GM19324 (cell line): ENCODE measurements around the gene TLR1.
"Not testable (repeated sequence)": the region's sequence is repeated elsewhere in the genome, so short reads cannot be mapped to it uniquely, and the experiment has no call there.

ENCODE experiments used
- ATAC-seq: cut with Tn5 transposase; IDR thresholded peaks from one replicate; pipeline ENCODE4 v1.9.1; 2021; ENCODE audit warnings: mild to moderate bottlenecking, moderate library complexity; ENCODE audit not compliant: unreplicated experiment, low FRiP score

The TLR1 gene

DNA sequence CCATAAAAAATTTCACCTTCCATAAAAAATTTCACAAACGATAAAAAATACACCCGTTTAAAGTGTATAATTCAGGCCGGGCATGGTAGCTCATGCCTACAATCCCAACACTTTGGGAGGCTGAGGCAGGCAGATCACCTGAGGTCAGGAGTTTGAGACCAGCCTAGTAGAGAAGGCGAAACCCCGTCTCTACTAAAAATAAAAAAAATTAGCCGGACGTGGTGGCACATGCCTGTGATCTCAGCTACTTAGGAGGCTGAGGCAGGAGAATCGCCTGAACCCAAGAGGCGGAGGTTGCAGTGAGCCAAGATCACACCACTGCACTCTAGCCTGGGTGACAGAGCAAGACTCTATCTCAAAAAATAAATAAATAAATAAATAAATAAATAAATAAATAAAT lies 1.7 kb upstream of the TLR1 start:
- ATAC-seq = not testable (repeated sequence)

DNA sequence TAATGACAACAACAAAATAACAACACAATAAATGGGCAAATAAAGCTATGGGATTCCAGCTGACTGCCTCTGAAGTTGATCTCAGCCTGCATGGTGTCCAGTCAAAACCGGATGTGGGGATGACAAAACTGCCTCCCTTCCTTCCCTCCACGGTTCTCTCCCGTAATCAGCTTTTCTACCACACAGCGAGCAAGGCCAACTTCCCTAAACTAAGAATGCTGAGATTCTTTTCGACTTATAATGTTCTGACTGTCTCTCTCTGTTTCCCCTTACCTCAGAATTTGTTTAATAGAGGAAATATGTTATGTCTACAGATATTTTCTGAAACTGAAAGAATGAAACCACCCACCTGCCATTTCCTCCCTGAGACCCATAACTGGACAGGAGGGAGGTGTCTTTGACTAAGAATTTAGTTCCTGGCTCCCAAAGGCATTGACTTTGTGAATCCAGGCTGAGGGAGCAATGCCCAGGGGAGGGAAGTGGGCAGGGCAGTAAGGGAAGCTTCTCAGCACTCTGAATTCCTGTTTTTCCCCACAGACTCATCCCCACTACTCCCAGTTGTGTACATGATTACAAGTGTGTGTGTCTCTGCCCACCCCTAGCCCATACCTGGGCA lies 1.0 kb upstream of the TLR1 start:
- peak; percentile 88 for ATAC-seq

- peak; percentile 47 for ATAC-seq
These were observed 548 bp downstream of the TLR1 start for GRCh38 chr4:38803833-38804653.

DNA sequence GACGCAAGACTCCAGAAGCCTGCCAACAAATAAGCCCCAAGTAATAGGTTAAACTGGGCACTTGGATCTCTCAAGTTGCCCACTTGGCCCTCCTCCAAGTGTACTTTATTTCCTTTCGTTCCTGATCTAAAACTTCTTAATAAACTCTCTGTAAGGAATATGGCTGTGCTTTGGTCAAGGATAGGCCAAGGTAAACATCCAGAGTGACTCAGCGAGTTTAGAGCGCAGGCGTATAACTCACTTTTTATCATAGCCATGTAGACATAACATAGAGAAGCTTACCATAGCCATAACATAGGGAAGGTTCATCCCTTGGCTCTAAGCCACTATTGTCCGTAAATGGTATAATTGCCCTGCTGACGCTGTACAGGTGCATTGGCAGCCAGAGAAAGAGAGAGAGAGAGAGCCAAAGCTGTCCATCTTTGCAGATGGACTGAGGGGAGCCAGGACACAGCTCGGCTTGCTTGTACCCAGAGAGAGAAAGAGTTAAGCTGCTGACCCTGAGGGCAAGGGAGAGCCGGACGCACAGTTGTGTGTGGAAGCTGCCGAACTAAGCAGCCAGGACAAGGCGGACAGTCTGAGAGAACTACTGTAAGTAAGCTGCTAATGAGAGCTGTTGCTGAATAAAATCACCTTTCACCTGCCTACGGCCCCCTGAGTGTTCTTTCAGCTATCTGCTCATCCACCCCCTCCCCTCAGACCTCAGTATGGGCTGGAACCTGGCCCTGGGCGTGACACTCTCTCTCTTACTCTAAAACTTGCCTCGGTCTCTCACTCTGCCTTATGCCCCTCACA lies 1.8 kb downstream of the TLR1 start:
- no peak for ATAC-seq

DNA sequence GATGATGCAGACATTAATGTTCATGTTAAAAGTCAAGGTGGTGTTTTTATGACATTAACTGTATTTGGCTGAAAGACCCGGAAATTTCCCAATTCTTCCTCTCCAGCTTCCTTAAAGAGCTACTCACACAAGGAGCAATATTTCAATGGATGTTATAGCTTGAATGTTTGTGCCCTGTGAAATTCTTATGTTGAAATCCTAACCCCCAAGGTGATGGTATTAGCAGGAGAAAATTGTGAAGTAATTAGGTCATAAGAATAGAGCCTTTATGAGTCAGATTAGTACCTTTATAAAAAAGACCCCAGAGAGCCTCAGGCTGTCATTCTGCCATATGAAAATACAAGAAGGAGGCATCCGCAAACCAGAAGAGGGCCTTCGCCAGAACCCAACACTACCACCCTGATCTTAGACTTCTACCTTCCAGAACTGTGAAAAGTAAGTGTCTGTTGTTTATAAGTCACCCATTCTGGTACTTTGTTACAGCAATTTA lies 3.6 kb downstream of the TLR1 start:
- no peak for ATAC-seq

DNA sequence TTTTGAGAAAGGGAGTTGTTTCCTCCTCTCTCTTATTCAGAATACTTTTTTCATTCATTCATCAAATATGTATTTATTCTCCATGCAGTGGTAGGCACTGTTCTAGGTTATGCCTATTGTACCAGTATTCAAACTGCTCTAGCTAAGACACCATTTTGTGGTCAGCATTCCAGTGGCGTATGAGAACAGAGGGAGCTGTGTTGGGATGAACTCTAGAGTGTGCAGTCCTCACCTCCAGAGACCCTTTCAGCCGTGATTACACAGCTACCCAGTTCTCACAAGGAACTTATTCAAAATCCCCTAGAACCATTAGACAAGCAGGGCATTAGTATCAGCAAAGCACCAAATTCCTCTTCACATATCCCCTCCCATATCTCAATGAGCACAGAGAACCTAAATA lies 4.2 kb downstream of the TLR1 start:
- ATAC-seq = no peak

- no peak for ATAC-seq
These were observed 9.5 kb downstream of the TLR1 start for GRCh38 chr4:38795087-38795486.

DNA sequence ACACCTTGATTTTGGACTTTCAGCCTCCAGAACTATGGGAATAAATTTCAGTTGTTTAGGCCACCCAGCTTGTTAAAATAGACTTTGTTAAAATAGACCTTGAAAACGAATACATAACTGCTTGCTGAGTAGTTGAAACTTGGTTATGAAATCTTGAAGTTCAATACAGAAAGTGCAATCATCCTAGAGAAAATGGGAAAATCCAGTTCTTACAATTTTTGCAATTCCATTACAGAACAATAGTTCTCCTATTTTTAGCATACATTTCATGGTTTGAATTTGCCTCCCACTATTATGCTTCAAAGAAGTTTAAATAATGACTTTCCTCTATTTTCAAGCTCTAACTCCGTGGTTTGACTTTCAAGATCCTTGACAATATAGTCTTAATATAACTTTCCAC lies 10.5 kb downstream of the TLR1 start:
- no peak for ATAC-seq

GRCh38 chr4:38791010-38791409 lies 13.6 kb downstream of the TLR1 start:
- no peak for ATAC-seq

DNA sequence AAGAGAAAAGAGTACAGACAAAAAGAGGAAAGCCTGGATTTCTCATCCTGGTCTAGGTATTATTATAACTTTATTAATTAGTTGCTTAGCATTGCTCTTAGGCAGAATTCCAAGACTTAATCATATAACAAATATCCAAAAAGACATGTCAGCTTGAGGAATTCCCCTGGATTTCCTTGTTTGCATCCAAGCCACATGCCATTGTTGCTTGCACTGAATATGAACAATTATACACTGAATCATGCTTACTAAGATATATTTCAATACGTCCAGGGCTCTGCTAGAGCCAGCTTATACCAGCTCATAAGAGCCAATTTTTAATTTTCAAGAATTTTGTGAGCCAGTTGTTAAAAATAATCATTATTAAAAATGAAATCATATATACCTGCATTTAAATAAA lies 16.3 kb downstream of the TLR1 start:
- ATAC-seq = no peak

DNA sequence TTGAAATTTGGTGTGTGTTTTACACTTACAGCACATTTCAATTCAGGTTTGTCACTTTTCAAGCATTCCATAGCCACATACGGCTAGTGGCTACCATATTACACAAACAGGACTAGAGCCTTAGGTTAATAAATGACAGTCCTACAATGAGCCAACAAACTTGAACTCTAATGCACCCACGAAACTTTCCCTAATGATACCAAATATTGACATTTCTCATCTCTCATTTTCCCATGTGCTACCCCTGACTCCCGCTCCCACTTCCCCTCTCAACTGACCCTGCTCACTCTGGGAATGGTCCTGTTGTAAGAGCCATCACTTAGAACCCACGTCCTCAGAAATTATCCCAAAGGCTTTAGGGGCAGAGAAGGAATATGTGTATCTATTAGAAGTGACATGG lies 16.9 kb downstream of the TLR1 start:
- ATAC-seq = no peak

DNA sequence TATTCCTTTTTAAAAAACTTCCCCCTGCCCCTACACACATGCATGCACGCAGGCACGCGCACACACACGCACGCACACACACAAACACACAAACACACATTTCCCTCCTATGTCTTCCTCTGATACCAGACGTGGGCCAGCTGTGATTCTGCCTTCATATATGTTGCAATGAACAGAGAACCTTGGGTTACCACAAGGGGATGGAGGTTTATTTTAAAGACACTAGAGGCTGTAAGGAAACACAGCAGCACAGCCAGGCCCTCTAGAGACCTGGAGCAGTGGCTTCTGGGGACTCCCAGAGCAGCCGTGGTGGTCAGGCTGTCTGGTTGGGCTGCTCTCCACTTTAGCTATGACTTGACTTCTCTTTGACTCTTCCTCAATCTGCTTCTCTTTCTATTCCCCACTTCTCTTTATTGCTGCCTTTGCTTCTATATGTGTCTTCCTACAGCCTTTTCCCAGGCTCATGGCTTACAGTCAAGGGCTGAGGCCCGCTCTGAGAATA lies 18.6 kb downstream of the TLR1 start:
- no peak for ATAC-seq

GRCh38 chr4:38785041-38785790 lies 19.4 kb downstream of the TLR1 start:
- no peak for ATAC-seq

GRCh38 chr4:38784141-38784540 lies 20.4 kb downstream of the TLR1 start:
- ATAC-seq = no peak

DNA sequence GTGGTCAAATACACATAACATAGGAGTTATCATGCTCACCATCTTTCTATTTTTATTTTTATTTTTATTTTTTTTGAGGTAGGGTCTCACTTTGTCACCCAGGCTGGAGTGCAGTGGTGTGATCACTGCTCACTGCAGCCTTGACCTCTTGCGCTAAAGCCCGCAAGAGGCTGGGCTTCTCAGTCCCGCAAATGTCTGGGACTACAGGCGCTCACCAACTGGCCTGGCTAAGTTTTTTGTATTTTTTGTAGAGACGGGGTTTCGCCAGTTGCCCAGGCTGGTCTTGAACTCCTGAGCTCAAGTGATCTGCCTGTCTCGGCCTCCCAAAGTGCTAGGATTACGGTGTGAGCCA lies 21.5 kb downstream of the TLR1 start:
- ATAC-seq = no peak

DNA sequence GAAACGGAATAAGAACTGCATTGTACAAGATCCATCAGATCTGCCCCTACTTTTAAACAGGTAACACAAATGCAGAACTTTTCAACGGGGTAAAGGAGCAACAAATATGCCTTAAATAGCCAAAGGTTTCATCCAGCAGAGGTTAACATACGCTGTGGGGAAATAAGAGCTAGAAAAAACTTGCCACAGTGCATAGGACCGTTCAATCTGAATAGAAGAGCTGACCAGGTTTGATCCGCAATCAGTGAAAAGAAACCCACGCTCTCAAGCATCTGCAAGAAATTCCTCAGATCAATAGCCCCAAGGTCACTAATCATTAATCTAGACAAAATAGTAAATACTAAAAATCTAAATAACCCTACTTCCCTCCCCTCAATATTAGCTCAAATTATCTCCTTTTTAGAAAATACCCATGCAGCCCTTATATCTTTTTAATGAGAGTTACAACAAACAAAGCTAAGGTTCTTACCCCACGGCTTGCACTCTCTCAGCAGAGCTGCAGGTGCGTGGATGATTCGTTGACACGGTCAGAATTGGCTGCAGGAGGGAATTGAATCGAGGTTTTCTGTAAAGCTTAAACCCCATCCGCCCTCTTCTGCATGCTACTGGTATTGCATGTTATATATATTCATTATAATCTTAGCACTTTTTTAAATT lies 22.0 kb downstream of the TLR1 start, which contains the start of gene TLR10:
Gene TLR10 (minus strand): TSS at position 539 of the 657 bp plus-strand sequence. CDS start 7,400 bp downstream, outside the sequence.
- ATAC-seq = peak; percentile 74

DNA sequence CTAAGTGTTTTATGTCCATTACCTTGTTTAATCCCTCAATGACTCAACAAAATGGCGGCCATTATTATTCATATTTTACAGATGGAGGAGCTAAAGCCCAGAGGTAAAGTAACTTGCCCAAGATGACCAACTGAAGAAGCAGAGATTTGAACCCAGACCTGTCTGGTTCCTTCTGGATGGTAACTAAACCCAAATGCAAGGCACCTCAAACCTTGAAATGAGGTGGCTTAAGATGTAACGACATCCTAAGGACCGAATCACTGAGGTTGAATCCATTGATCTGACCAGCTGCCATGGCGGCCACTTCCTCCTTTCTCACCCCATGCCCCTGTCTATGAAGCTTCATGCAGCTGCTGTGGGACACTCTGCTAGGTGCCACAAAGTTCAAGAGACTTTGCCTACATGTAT lies 22.7 kb downstream of the TLR1 start:
- ATAC-seq = peak; percentile 35

DNA sequence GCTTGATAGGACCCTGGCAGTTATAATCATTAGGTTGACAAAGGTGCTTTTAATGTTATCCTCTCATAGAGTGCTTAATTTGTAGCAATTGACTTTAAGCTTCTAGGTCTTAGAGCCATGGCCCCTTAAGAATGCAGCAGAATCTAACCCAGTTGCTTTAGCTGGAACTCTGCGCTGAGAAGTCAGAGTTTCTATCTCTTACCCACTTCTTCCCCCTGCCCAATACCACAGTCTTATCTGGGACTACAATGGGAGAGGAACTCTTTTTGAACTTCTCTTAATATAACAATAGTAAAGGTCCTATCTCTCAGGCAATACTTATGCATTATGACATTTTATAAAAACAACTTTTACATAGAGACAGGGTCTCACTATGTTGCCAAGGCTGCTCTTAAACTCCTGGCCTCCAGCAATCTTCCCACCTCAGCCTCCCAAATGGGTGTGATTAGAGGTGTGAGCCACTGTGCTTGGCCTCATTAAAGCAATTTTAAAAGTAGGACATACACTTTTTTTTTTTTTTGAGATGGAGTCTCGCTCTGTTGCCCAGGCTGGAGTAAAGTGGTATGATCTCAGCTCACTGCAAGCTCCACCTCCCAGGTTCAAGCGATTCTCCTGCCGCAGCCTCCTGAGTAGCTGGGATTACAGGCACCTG lies 23.6 kb downstream of the TLR1 start:
- ATAC-seq = no peak

- no peak for ATAC-seq
These were observed 24.8 kb downstream of the TLR1 start for GRCh38 chr4:38779790-38780189.
